ENCODE results near the gene MSL2.
"Not testable (repeated sequence)": the region's sequence is repeated elsewhere in the genome, so short reads cannot be mapped to it uniquely, and the experiment has no call there.

Gene MSL2

DNA sequence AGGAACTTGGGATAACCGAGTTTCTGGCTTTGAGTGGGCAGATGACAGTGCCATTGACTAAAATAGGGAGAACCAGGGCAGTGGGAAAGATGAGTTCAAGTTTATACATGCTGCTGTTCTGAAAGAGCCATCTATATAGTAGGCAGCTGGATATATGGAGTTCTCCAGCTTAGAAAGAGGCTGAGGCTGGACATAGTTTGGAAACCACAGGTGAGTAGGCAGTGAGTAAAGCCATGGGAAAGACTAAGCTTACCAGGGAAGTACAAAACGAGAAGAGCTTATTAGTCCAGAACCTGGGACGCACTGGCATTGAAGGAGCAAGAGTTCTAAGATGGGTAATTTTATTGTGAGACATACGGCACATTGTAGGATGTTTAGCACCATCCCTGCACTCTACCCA, 54.2 kb downstream of the MSL2 start:
- no peak for DNase-seq

DNA sequence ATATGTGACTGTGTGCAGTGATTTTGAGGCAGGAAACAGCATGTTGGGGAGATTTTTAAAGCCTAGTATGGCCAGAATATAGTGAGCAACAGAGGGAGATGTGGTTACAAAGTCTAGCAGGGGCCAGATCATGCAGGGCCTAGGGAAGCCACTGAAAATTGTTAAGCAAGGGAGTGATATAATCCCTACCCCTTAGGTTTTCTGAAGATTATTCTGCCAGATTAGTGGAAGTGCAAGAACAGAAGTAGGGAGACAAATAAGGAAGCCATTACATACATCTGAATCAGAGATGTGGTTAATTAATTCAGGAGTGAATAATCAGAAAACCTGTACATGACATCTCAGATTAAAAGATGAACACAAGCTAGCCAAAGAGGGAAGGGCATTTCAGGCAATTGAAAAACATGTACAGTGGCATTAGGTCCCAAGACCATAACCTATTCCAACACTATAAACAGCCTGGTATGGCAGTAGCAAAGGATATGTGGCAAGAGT, 54.8 kb downstream of the MSL2 start:
- DNase-seq: no peak

DNA sequence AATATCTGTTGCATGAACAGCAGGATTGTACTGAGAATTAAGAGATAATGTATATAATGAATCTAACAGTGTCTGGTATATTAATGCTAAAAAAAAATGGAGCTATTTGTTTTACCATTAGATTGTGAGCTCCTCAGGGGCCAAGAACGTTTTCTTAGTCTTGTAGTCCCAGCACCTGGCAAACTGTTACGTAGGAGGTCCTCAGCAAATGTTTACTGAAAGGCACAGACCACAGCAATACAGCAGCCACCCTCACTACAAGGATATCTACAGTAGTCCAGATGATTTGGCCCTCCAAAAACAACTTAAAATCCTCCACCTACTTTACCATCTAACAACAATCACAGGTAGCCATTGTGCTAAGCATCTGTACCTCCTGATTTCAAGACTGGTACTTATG, 59.7 kb downstream of the MSL2 start:
- no peak for DNase-seq

DNA sequence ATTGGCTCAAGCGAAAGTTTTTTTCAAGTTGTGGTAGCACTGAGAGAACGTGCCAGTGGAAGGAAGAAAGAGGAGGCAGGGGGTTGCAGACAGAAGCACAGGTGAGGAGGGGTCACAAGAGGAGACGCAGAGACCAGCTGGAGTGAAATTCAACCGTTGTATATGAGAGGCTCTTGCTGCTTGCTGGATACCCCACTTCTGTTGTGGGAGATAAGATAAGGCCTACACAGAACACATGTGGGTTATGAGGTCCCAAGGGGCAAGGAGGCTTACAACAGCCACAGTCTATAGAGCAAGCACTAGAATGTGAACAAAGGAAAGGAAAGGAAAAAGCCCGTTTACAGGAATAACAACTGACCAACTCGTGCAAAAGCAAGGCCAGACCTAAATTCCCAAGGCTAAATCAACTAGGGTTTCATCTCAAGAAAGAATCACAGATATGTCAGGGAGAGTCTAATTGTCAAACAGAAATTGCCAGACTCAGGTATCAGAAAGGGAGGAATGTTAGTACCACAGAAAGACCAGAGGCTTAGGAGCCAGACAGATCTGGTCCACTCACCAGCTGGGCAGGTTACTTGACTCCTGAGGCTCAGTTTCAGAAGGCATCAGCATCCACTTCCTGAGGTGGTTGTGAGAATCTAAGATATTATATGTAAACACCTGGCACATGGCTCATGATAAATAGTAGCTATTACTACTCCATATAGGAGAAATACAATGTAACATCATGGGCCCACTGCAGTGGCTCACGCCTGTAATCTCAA, 60.9 kb downstream of the MSL2 start:
- no peak for DNase-seq

DNA sequence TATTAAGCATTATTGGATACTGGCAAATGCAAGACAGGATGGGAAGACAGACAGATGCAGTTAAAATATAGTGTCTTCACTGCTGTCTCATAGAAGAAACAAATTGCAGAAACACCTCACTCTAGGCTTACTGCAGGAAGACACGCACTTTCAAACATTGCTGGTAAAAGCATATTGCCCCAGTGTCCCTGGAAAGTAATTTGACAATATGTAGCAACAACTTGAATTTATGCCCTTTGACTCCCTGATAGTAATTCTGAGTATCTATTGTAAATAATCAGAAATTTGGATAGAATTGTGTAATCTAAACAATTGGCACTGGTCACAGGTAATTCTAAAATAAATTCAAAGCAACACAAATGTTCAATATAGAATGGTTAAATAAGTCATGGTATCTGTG, 62.0 kb downstream of the MSL2 start:
- no peak for DNase-seq

DNA sequence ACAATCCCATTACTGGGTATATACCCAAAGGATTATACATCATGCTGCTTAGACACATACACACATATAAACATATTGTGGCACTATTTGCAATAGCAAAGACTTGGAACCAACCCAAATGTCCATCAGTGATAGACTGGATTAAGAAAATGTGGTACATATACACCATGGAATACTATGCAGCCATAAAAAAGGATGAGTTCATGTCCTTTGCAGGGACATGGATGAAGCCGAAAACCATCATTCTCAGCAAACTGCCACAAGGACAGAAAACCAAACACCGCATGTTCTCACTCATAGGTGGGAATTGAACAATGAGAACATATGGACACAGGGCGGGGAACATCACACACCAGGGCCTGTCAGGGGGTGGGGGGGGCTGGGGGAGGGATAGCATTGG, 64.5 kb downstream of the MSL2 start:
- DNase-seq: not testable (repeated sequence)

DNA sequence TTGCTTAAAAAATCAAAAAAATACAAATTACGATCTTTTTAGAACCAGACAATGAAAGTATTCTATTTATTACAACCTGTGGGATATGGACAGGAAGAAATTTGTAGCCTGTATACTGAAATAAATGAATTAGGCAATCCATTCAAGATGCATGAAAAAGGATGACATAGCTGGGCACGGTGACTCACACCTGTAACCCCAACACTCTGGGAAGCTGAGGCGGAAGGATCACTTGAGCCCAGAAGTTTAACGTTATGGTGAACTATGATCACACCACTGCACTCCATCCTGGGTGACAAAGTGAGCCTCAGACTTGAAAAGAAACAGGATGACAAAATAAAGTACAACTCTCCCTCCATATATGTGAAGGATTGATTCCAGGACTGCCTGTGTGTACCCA, 74.1 kb downstream of the MSL2 start:
- no peak for DNase-seq

DNA sequence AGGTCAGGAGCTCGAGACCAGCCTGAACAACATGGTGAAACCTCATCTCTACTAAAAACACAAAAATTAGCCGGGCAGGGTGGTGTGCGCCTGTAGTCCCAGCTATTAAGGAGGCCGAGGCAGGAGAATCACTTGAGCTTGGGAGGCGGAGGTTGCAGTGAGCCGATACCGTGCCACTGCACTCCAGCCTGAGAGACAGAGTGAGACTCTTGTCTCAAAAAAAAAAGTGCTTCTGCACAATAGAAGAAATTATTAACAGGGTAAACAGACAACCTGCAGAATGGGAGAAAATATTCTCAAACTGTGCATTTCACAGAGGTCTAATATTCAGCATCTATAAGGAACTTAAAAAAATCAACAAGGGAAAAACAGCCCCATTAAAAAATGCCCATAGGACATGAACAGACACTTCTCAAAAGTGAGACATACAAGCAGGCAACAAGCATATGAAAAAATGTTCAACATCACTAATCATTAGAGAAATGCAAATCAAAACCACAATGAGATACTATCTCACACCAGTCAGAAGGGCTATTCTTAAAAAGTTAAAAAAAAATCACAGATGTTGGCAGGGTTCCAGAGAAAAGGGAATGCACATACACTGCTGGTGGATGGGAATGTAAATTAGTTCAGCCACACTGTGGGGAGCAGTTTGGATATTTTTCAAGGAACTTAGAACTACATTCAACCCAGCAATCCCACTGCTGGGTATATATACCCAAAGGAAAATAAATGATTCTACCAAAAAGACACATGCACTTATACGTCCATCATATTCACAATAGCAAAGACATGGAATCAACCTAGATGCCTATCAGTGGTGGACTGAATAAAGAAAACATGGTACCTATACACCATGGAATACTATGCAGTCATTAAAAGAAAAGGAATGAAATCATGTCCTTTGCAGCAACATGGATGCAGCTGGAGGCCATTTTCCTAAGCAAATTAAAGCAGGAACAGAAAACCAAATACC, 75.5 kb downstream of the MSL2 start:
- DNase-seq: no peak

DNA sequence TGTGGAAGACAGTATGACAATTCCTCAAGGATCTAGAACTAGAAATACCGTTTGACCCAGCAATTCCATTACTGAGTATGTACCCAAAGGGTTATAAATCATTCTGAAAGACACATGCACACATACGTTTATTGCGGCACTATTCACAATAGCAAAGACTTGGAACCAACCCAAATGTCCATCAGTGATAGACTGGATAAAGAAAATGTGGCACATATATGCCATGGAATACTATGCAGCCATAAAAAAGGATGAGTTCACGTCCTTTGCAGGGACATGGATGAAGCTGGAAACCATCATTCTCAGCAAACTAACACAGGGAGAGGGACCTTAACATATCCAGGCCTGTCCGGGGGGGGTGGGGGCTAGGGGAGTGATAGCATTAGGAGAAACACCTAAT, 76.4 kb downstream of the MSL2 start:
- DNase-seq: not testable (repeated sequence)

DNA sequence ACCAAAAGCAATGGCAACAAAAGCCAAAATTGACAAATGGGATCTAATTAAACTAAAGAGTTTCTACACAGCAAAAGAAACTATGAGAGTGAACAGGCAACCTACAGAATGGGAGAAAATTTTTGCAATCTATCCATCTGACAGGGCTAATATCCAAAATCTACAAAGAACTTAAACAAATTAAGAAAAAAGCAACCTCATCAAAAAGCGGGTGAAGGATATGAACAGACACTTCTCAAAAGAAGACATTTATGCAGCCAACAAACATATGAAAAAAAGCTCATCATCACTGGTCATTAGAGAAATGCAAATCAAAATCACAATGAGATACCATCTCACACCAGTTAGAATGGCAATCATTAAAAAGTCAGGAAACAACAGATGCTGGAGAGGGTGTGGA, 76.8 kb downstream of the MSL2 start:
- DNase-seq: not testable (repeated sequence)

DNA sequence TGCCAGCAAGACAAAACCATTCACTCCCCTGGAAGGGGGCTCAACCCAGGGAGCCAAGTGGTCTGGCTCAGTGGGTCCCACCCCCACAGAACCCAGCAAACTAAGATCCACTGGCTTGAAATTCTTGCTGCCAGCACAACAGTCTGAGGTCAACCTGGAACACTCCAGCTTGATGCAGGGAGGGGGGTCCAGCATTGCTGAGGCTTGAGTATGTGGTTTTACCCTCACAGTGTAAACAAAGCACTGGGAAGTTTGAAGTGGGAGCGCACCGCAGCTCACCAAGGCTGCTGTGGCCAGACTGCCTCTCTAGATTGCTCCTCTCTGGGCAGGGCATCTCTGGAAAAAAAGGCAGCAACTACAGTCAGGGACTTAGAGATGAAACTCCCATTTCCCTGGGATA, 81.7 kb downstream of the MSL2 start:
- DNase-seq: no peak

DNA sequence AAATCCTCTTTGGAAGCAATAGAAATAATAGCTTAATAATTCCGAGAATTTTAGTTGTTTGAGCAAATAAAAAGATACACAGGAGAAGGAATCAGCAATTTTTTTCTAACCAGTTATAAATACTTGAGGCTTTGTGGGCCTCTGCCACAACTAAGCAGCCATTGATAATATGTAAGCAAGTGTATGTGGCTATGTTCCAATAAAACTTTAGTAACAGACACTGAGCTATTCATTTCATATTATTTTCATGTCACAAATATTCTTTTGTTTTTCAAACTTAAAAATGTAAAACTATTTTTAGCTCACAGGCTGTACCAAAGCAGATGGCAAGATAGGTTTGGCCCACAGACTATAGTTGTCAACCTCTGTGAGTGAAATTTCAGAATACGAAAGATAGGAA, 85.7 kb downstream of the MSL2 start:
- DNase-seq: no peak

DNA sequence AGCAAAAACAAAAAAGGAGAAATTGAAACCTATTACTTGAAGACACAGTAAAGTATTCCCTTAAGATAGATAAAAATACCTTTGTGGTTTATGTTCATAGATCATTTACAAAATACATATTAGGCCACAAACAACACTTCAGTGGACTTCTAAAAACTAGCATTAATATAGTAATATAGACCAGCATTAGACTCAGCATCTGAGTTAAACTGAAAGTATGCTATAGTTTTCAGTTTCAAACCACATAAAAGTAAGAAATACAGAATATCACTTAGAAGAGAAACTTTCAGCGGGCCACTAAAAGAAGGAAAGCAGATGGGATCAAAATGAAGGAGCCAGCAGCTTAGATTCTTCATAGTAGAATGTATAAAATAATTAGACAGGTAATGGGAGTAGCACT, 86.6 kb downstream of the MSL2 start:
- DNase-seq: no peak

DNA sequence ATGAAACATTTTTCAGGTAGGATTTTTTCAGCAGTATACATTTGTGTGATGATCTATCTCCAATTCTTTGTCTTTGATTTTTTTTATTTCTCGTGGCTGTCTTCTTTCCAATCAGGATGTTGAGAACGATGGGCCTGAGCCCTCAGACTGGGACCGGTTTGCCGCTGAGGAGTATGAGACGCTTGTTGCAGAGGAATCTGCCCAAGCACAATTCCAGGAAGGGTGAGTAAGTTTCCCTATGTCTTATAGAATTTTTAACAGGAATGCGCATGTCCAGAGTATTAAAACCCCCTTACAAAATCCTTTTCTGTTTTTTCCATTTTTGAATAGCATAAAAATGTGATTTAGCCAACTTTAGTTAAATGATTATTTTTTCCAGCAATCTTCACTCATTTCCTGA, 90.0 kb downstream of the MSL2 start:
- no peak for DNase-seq

DNA sequence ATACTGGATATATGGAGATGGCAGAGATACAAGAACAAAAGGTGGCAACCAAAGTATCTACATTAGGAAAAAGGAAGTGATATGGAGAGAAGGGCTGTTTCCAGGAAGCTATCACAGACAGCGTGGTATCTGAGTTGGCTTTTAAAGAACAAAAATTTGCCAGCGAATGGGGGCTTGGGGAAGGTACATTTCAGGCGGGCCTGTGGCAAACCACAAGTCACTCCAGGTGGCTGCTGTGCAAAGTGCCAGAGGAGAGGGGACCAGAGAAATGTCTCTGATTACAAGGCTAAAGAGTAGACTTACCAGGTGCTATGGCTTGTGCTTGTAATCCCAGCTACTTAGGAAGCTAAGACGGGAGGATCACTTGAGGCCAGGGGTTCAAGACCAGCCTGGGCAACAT, 91.1 kb downstream of the MSL2 start:
- DNase-seq: no peak
